Measurements from ENCODE around the gene ZNF296. TPM values are rescaled to one million over a fixed set of nuclear protein-coding genes. Genes with fewer than 3 reads are reported as not detected.

ZNF296 gene
- total and polyA plus RNA-seq, 2 of the 8 experiments (the other 6 are each of a cell fraction or from before 2014, with no cell fraction given) = 2.7 to 7.5 TPM

- Histone ChIP-seq H3K9me3 (ENCODE audit: insufficient read depth in 2 of 2, low read depth in 1 of 2, low read length in 1 of 2) (no peaks in the 10 kb centered on the region), H2BK15ac (ENCODE audit: low read length) (no peak overlapping the region), H3K27ac (ENCODE audit: low read depth, low read length) (no peak overlapping the region), H4K5ac (ENCODE audit: insufficient read length, low read depth, low read length) (no peak overlapping the region), H2AFZ (ENCODE audit: low read length) (no peak overlapping the region), H3K79me1 (ENCODE audit: low read depth, low read length) (peaks cover 50% of the 10 kb centered on the region), H2BK5ac (ENCODE audit: low read depth, low read length) (no peak overlapping the region), H2BK20ac (ENCODE audit: low read length) (no peak overlapping the region), H3K18ac (ENCODE audit: extremely low read depth, low read length) (no peak overlapping the region), H3K56ac (replicated peaks; ENCODE audit: insufficient read length, low read depth, low read length) (no peak overlapping the region), H3K4me1 (replicated peaks in 1 of 4; ENCODE audit: control insufficient read depth in 3 of 4, insufficient read depth in 4 of 4, low read length in 3 of 4) (peaks cover 0 to 18% (median 1%) of the 10 kb centered on the region in 4 experiments; a peak in 6 of 7 replicates), H3K4ac (replicated peaks; ENCODE audit: insufficient read length, low read depth, low read length) (no peak overlapping the region), H3K23ac (ENCODE audit: insufficient read length) (no peak overlapping the region), H2AK5ac (ENCODE audit: low read depth, low read length) (no peak overlapping the region), H2BK120ac (replicated peaks; ENCODE audit: low read depth, low read length) (no peak overlapping the region), H4K8ac (ENCODE audit: extremely low read depth, insufficient read depth, low read length) (no peak overlapping the region), H3K23me2 (ENCODE audit: low read depth, low read length) (no peaks in the 10 kb centered on the region), H3K27me3 (replicated peaks in 1 of 4; ENCODE audit: control insufficient read depth in 3 of 4, extremely low read depth in 1 of 4, insufficient read depth in 3 of 4, low read length in 3 of 4) (no peaks in the 10 kb centered on the region), H3K4me2 (ENCODE audit: insufficient read depth in 1 of 2, low read depth in 2 of 2, low read length in 2 of 2) (no peak overlapping the region), H4K20me1 (replicated peaks in 1 of 2; ENCODE audit: control insufficient read depth in 1 of 2, insufficient read depth in 2 of 2, low read length in 2 of 2) (peaks cover 38 to 55% of the 10 kb centered on the region in 2 experiments), H3K9ac (replicated peaks in 1 of 4; ENCODE audit: extremely low read depth in 1 of 4, low read depth in 3 of 4, low read length in 3 of 4) (no peak overlapping the region), H4K91ac (replicated peaks; ENCODE audit: insufficient read length, low read length) (no peak overlapping the region), H2BK12ac (ENCODE audit: low read depth, low read length) (no peak overlapping the region), H3K4me3 (ENCODE audit: extremely low read depth in 1 of 4, insufficient read depth in 2 of 4, low read depth in 3 of 4, low read length in 4 of 4) (no peak overlapping the region), H3K79me2 (ENCODE audit: control insufficient read depth in 1 of 2, insufficient read depth in 2 of 2, low read length in 2 of 2) (peaks cover 3 to 70% of the 10 kb centered on the region in 2 experiments; a peak in 3 of 4 replicates), H3K14ac (ENCODE audit: insufficient read length) (no peak overlapping the region), H3K36me3 (ENCODE audit: control insufficient read depth in 2 of 4, insufficient read depth in 4 of 4, low read length in 3 of 4) (no peaks in the 10 kb centered on the region)
- WGBS, 2 experiments (ENCODE audit: extremely low coverage in 1 of 2, insufficient coverage in 1 of 2, insufficient read length in 1 of 2, insufficient replicate concordance in 2 of 2, low coverage in 1 of 2, low lambda C conversion rate in 2 of 2, missing lambda C conversion rate in 1 of 2) = 93% methylated on average over 6 of the region's 6 CpGs; no CpG with 5 or more reads in 1 of the 2 experiments
- no peak for TF ChIP-seq HDAC2 (IDR thresholded peaks at IDR 0.05; ENCODE audit: borderline replicate concordance in 1 of 2, low read depth in 2 of 2, low read length in 2 of 2)
- no peak for TF ChIP-seq EP300 (IDR thresholded peaks at IDR 0.05; ENCODE audit: borderline replicate concordance in 1 of 2, low read depth in 2 of 2, low read length in 2 of 2)
- TF ChIP-seq ATF3 (IDR thresholded peaks at IDR 0.05; ENCODE audit: insufficient read depth, low read depth, low read length) = no peak
- POLR2A ChIA-PET (ENCODE audit: partially characterized antibody) = interaction anchor here (0.8 to 1.9 kb wide), 3 partner anchors 19 to 187 kb away, joined by 4 to 5 read pairs (median 4); no protein-coding TSS in a partner anchor
- FAIRE-seq (no peak), DNase-seq (ENCODE audit: low read depth in 1 of 2, low spot score in 2 of 2) (no peak)
- CTCF ChIA-PET (ENCODE audit: partially characterized antibody) = interaction anchor here (0.7 to 1.6 kb wide), 2 partner anchors 12 to 27 kb away, joined by 3 to 5 read pairs; no protein-coding TSS in a partner anchor
Measured at GRCh38 chr19:45119582-45119981, 43.3 kb upstream of the ZNF296 start.

All from H1 (cell line).